Tibial artery (tissue), 4 donors: ENCODE measurements around the gene CDKN2B.

ENCODE experiments used
- DNase-seq, 2 donors: peaks; one replicate each; pipeline ENCODE4 v3.0.0-alpha.2; 2019
- H3K27ac ChIP-seq, 2 donors: fragments of 200-600 bp; sonication (generic) in 1 of 2; 1 replicate in 1 of 2; 2 replicates in 1 of 2; pipeline ENCODE4 v1.5.1; 2018 to 2019; ENCODE audit warnings: mild to moderate bottlenecking in 1 of 2
- H3K27me3 ChIP-seq, 2 donors: fragments of 200-600 bp; sonication (generic) in 1 of 2; one replicate each; pipeline versions ENCODE4 v1.5.1 to v1.6.0; 2016 to 2019
- H3K36me3 ChIP-seq, 3 donors: fragments of 200-600 bp; sonication (generic) in 2 of 3; one replicate each; pipeline ENCODE4 v1.5.1; 2016 to 2019; ENCODE audit warnings: mild to moderate bottlenecking in 2 of 3
- H3K4me1 ChIP-seq, 4 donors: fragments of 200-600 bp; sonication (generic) in 2 of 4; 1 replicate in 3 of 4; 2 replicates in 1 of 4; pipeline ENCODE4 v1.5.1; 2016 to 2019
- H3K4me3 ChIP-seq, 2 donors: fragments of 200-600 bp; sonication (generic) in 1 of 2; 1 replicate in 1 of 2; 2 replicates in 1 of 2; pipeline ENCODE4 v1.5.1; 2018 to 2019; ENCODE audit warnings: mild to moderate bottlenecking in 2 of 2
- H3K9me3 ChIP-seq, 3 donors: fragments of 200-600 bp; sonication (generic) in 1 of 3; one replicate each; pipeline ENCODE4 v1.5.1; 2016 to 2019
- intact Hi-C: fragments of 100-400 bp; cut with DNase I; formaldehyde crosslinking; loops from one replicate; pipeline ENCODE4 v1.15.0; 2023; ENCODE audit warnings: low total_unique reads
- TF ChIP-seq, protein P1 (sequence below), 2 experiments: fragments of 200-600 bp in 1 of 2; fragments of 450-650 bp in 1 of 2; IDR thresholded peaks; one replicate each; pipeline ENCODE4 v1.5.1; 2017 to 2019; ENCODE audit warnings: antibody characterized with exemption in 2 of 2, mild to moderate bottlenecking in 1 of 2, moderate library complexity in 1 of 2

The CDKN2B gene

DNA sequence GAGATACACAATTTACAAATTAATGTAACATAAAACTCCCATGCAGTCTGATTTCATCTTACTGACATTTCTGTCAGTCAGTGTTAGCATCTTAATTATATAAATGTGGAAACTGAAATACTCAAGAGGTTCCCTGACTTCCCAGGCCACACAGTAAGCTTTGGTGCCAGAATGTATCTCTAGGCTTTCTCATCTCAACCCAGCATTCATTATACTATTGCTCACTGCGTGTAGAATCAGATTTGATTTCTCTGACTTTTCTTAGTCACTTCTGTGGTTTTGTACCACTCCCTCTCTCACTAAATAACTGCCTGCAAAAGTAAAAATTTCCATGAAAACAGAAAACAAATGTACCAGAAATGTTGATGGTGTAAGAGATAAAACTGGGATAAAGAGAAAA is 31.7 kb upstream of the CDKN2B start:
- TF ChIP-seq, protein P1, sequence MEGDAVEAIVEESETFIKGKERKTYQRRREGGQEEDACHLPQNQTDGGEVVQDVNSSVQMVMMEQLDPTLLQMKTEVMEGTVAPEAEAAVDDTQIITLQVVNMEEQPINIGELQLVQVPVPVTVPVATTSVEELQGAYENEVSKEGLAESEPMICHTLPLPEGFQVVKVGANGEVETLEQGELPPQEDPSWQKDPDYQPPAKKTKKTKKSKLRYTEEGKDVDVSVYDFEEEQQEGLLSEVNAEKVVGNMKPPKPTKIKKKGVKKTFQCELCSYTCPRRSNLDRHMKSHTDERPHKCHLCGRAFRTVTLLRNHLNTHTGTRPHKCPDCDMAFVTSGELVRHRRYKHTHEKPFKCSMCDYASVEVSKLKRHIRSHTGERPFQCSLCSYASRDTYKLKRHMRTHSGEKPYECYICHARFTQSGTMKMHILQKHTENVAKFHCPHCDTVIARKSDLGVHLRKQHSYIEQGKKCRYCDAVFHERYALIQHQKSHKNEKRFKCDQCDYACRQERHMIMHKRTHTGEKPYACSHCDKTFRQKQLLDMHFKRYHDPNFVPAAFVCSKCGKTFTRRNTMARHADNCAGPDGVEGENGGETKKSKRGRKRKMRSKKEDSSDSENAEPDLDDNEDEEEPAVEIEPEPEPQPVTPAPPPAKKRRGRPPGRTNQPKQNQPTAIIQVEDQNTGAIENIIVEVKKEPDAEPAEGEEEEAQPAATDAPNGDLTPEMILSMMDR (IDR thresholded peaks at IDR 0.05), result no peak
- Histone ChIP-seq H3K27me3 (no peaks in the 10 kb centered on the region), H3K27ac (no peak overlapping the region), H3K36me3 (no peaks in the 10 kb centered on the region), H3K4me1 (no peaks in the 10 kb centered on the region), H3K4me3 (no peak overlapping the region), H3K9me3 (no peaks in the 10 kb centered on the region)
- intact Hi-C loops, result no loop called here
- DNase-seq, result no peak

DNA sequence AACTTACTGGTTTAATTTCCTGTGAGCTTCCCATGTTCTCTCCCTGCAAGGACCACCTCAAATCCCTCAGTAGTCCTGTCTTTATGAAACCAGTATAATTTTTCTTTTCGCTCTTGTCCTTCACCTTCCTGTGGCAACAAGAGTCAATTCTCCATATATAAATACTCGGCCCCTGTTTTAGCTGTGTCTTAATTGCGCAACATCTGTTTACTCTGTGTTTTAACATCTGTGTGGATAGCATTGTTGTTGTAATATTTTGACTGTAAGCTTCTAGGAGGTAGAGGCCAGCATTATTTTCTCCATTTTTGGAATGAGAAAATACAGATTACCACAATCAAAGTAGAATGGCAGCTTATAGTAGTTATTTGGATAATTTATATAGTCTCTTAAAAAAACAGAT is 30.2 kb upstream of the CDKN2B start:
- Histone ChIP-seq H3K36me3 (no peaks in the 10 kb centered on the region), H3K9me3 (no peaks in the 10 kb centered on the region), H3K27ac (no peak overlapping the region), H3K4me3 (no peak overlapping the region), H3K27me3 (no peaks in the 10 kb centered on the region), H3K4me1 (no peaks in the 10 kb centered on the region)
- TF ChIP-seq, protein P1 (IDR thresholded peaks at IDR 0.05), result no peak
- DNase-seq, result no peak
- intact Hi-C loops, result no loop called here

DNA sequence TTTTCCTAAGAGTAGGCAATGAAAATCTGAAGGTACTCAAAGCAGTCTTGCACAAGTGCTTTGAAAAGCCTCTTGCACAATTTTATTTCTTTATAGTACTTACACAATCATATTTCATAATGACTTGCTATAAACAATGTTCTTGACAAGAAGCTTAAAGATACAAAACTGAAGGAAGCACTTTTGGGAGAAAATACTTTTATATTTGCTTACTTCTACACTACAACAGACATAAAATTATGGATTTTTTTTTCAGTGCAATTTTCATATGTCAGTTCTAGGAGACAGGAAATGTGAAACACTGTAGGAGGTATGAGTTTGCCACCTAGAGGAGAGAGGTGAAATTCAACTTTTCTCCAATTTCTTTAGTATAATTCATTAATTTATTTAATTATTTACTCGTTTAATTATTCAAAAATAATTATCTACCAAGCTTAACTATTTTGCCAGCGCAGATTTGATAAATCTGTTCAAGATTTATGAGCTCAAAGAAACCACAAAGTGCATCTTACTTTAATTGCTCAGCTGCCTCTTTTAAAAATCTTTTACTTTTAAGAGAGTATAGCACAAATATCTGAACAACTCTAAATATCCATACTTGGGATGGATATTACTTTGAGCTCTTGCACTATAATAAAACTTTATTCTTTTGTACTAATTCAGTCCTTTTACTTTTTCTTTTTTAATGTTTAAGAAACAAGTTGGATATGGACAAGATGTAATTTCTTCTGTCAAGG is 29.0 kb upstream of the CDKN2B start:
- intact Hi-C loops, result no loop called here
- Histone ChIP-seq H3K27me3 (no peaks in the 10 kb centered on the region), H3K4me1 (no peaks in the 10 kb centered on the region), H3K27ac (no peak overlapping the region), H3K36me3 (no peaks in the 10 kb centered on the region), H3K4me3 (no peak overlapping the region), H3K9me3 (no peaks in the 10 kb centered on the region)
- no peak for DNase-seq
- TF ChIP-seq, protein P1 (IDR thresholded peaks at IDR 0.05), result peak; percentile 24 to 30

DNA sequence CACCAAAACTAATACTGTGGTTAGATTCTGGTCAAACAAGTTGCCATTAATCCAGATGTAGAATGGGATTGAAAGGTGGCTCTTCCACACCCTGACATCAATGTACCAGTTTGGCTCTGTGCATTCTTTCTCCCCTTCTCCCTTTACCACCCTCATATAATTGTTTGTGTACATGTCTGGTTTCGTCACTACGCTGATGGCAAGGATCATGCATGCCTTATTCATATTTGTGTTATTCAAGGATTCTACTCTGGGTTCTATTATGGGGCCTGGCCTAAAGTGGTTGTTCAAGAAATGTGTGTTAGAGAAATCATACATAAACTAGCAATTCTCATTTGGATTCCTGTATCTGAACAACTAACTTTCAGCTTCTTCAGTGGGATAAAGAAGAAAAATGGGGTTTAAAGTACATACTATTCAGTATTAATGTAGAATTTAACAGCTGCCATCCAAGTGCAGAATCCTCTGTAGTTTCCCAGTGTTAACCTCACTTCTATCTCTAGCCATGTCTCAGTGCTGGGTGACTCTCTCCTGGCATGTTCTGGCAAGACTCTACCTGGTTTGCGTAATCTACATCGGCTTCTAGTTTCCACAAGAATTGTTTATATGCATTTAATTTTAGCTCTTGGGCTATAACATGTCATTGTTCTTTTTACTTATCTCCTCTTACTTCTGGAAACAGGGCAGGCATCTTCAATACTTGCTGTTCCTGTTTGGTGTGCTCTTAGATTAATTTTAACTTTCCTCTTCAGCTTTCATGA is 27.9 kb upstream of the CDKN2B start:
- intact Hi-C loops, result no loop called here
- no peaks in the 10 kb centered on the region for H3K4me1 ChIP-seq

DNA sequence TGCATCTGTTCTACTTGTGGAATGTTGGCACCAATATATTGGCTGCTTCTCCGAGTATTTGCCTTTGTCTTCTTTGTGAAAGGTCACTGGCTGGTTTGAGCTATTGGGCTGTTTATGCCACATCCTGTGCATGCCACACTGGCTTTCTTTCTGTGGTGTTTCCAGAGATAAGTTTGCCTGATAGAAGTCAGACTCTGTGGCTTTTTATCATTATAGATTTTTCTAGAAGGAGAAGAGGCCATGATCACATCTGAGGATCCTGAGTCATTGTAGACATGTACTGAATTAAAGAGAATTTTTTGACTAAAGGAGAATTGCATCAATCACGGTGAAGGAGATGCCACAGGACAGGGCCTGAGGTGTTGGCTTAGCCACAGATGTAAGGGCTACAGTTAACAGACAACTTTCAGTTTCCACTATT is 26.5 kb upstream of the CDKN2B start:
- no peak overlapping the region for H3K27ac ChIP-seq

More for the DNA sequence above, 27.9 kb upstream of the CDKN2B start:
- TF ChIP-seq, protein P1 (IDR thresholded peaks at IDR 0.05), result no peak
- no peak overlapping the region for H3K27ac ChIP-seq
- DNase-seq, result no peak
- H3K36me3 ChIP-seq, result no peaks in the 10 kb centered on the region
- H3K9me3 ChIP-seq, result no peaks in the 10 kb centered on the region
- H3K4me3 ChIP-seq, result no peak overlapping the region
- H3K27me3 ChIP-seq, result no peaks in the 10 kb centered on the region

More for the DNA sequence above, 26.5 kb upstream of the CDKN2B start:
- TF ChIP-seq, protein P1 (IDR thresholded peaks at IDR 0.05), result no peak
- intact Hi-C loops, result no loop called here
- Histone ChIP-seq H3K36me3 (no peaks in the 10 kb centered on the region), H3K4me1 (no peaks in the 10 kb centered on the region), H3K9me3 (no peaks in the 10 kb centered on the region), H3K27me3 (no peaks in the 10 kb centered on the region), H3K4me3 (no peak overlapping the region)
- no peak for DNase-seq
